WTC11 (cell line): ENCODE data around the gene ATG7. TPM values are rescaled to one million over a fixed set of nuclear protein-coding genes. Genes with fewer than 3 reads are reported as not detected.

Source experiments
- ATAC-seq: fragments of 200-7000 bp; cut with Tn5 transposase; 2 replicates; pipeline ENCODE4 v1.10.0; 2021; ENCODE audit warnings: mild to moderate bottlenecking, moderate library complexity
- CTCF ChIA-PET: fragments of 300-600 bp; sonication (Branson Sonifier 250); formaldehyde crosslinking; loops from one replicate; lab custom pipeline; 2021; ENCODE audit warnings: antibody characterized with exemption; lab: Charles Lee
- POLR2A ChIA-PET: fragments of 350-600 bp; sonication (Branson Sonifier 250); formaldehyde crosslinking; loops from one replicate; lab custom pipeline; 2021; ENCODE audit warnings: antibody characterized with exemption; lab: Charles Lee
- DNase-seq: peaks from one replicate; pipeline ENCODE4 v3.0.0; 2021; ENCODE audit warnings: low spot score
- H3K27ac Mint-ChIP-seq: 2 replicates; pipeline ENCODE4 v1.8.0; 2021; ENCODE audit warnings: mixed read lengths
- H3K27me3 Mint-ChIP-seq: 2 replicates; pipeline ENCODE4 v1.8.0; 2021; ENCODE audit warnings: low read depth, mild to moderate bottlenecking, moderate library complexity, mixed read lengths
- H3K36me3 Mint-ChIP-seq: 2 replicates; pipeline ENCODE4 v1.8.0; 2021; ENCODE audit warnings: mixed read lengths
- H3K4me1 Mint-ChIP-seq: 2 replicates; pipeline ENCODE4 v1.8.0; 2022; ENCODE audit warnings: mixed read lengths
- H3K4me3 Mint-ChIP-seq: 2 replicates; pipeline ENCODE4 v1.8.0; 2021; ENCODE audit warnings: mild to moderate bottlenecking, moderate library complexity, mixed read lengths
- H3K9me3 Mint-ChIP-seq: 2 replicates; pipeline ENCODE4 v1.8.0; 2021; ENCODE audit warnings: mixed read lengths
- ATF1 ChIP-seq: sonication (generic); formaldehyde crosslinking; IDR thresholded peaks from 2 replicates; pipeline ENCODE4 v1.8.1; 2023; ENCODE audit warnings: mild to moderate bottlenecking, moderate library complexity, missing genetic modification reagents
- E2F4 ChIP-seq: sonication (generic); formaldehyde crosslinking; IDR thresholded peaks from 2 replicates; pipeline ENCODE4 v1.8.1; 2022; ENCODE audit warnings: low read depth, mild to moderate bottlenecking, moderate library complexity, missing genetic modification reagents, borderline replicate concordance
- E2F5 ChIP-seq: sonication (generic); formaldehyde crosslinking; IDR thresholded peaks from 2 replicates; pipeline ENCODE4 v1.8.1; 2022; ENCODE audit warnings: mild to moderate bottlenecking, moderate library complexity, missing genetic modification reagents
- ELF4 ChIP-seq: sonication (generic); formaldehyde crosslinking; IDR thresholded peaks from 2 replicates; pipeline ENCODE4 v1.8.1; 2022; ENCODE audit warnings: low read depth, mild to moderate bottlenecking, moderate library complexity, missing genetic modification reagents
- ESRRA ChIP-seq: sonication (generic); formaldehyde crosslinking; IDR thresholded peaks from 2 replicates; pipeline ENCODE4 v1.8.1; 2022; ENCODE audit warnings: mild to moderate bottlenecking, missing genetic modification reagents, borderline replicate concordance
- GABPB1 ChIP-seq: sonication (generic); formaldehyde crosslinking; IDR thresholded peaks from 2 replicates; pipeline ENCODE4 v1.8.1; 2023; ENCODE audit warnings: mild to moderate bottlenecking, missing genetic modification reagents
- GTF2I ChIP-seq: fragments of 250-450 bp; sonication (Bioruptor Pico); conservative IDR thresholded peaks from 2 replicates; pipeline ENCODE4 v1.4.0; 2021; ENCODE audit warnings: mild to moderate bottlenecking
- IRF2 ChIP-seq: sonication (generic); formaldehyde crosslinking; IDR thresholded peaks from 2 replicates; pipeline ENCODE4 v1.8.0; 2022; ENCODE audit warnings: low read depth, missing genetic modification reagents, borderline replicate concordance
- JUN ChIP-seq: sonication (generic); formaldehyde crosslinking; IDR thresholded peaks from 2 replicates; pipeline ENCODE4 v1.8.0; 2023; ENCODE audit warnings: mild to moderate bottlenecking, missing genetic modification reagents
- KAT7 ChIP-seq: sonication (generic); formaldehyde crosslinking; IDR thresholded peaks from 2 replicates; pipeline ENCODE4 v1.8.1; 2023; ENCODE audit warnings: missing genetic modification reagents, mild to moderate bottlenecking, borderline replicate concordance
- MAX ChIP-seq: sonication (generic); formaldehyde crosslinking; IDR thresholded peaks from 2 replicates; pipeline ENCODE4 v1.8.0; 2022; ENCODE audit warnings: mild to moderate bottlenecking, missing genetic modification reagents
- MLX ChIP-seq: sonication (generic); formaldehyde crosslinking; IDR thresholded peaks from 2 replicates; pipeline ENCODE4 v1.8.1; 2023; ENCODE audit warnings: mild to moderate bottlenecking, missing genetic modification reagents, moderate library complexity
- NFATC4 ChIP-seq: fragments of 250-450 bp; sonication (Bioruptor Pico); IDR thresholded peaks from 2 replicates; pipeline ENCODE4 v1.9.0; 2021; ENCODE audit warnings: mild to moderate bottlenecking
- NR1H2 ChIP-seq: sonication (generic); formaldehyde crosslinking; IDR thresholded peaks from 2 replicates; pipeline ENCODE4 v1.9.0; 2021; ENCODE audit warnings: mild to moderate bottlenecking, moderate library complexity, missing genetic modification reagents
- TP53 ChIP-seq: sonication (generic); formaldehyde crosslinking; IDR thresholded peaks from 2 replicates; pipeline ENCODE4 v1.8.1; 2023; ENCODE audit warnings: mild to moderate bottlenecking, missing genetic modification reagents
- ZNF138 ChIP-seq: sonication (generic); formaldehyde crosslinking; conservative IDR thresholded peaks from 2 replicates; pipeline ENCODE4 v1.8.1; 2022; ENCODE audit warnings: mild to moderate bottlenecking, moderate library complexity, missing genetic modification reagents
- ZNF263 ChIP-seq: sonication (generic); formaldehyde crosslinking; IDR thresholded peaks from 2 replicates; pipeline ENCODE4 v1.8.1; 2022; ENCODE audit warnings: low read depth, mild to moderate bottlenecking, moderate library complexity, missing genetic modification reagents
- ZNF396 ChIP-seq: fragments of 250-450 bp; sonication (Bioruptor Pico); IDR thresholded peaks from 2 replicates; pipeline ENCODE4 v1.8.0; 2021; ENCODE audit warnings: mild to moderate bottlenecking, moderate library complexity, borderline replicate concordance
- total RNA-seq: library from RNA; stranded (reverse); gene quantifications from 3 replicates; pipeline ENCODE4 v1.2.3, GENCODE V29; 2021
- TF ChIP-seq, protein P1 (sequence below): sonication (generic); formaldehyde crosslinking; IDR thresholded peaks from 2 replicates; pipeline ENCODE4 v1.8.1; 2023; ENCODE audit warnings: mild to moderate bottlenecking, missing genetic modification reagents
- TF ChIP-seq, protein P2 (sequence below): sonication (generic); formaldehyde crosslinking; IDR thresholded peaks from 2 replicates; pipeline ENCODE4 v1.8.1; 2023; ENCODE audit warnings: mild to moderate bottlenecking, moderate library complexity, missing genetic modification reagents
- TF ChIP-seq, protein P3 (sequence below): fragments of 250-450 bp; sonication (Bioruptor Pico); IDR thresholded peaks from 2 replicates; pipeline ENCODE4 v2.1.2; 2022; ENCODE audit warnings: mild to moderate bottlenecking, moderate library complexity
- TF ChIP-seq, protein P4 (sequence below): fragments of 250-450 bp; sonication (Bioruptor Pico); IDR thresholded peaks from 2 replicates; pipeline ENCODE4 v1.9.0; 2021; ENCODE audit warnings: mild to moderate bottlenecking
- TF ChIP-seq, protein P5 (sequence below): sonication (generic); formaldehyde crosslinking; IDR thresholded peaks from 2 replicates; pipeline ENCODE4 v1.8.1; 2022; ENCODE audit warnings: mild to moderate bottlenecking, missing genetic modification reagents, moderate library complexity, borderline replicate concordance

Gene ATG7
- total RNA-seq, 1 experiment from 2014 or later = 17.5 TPM

DNA sequence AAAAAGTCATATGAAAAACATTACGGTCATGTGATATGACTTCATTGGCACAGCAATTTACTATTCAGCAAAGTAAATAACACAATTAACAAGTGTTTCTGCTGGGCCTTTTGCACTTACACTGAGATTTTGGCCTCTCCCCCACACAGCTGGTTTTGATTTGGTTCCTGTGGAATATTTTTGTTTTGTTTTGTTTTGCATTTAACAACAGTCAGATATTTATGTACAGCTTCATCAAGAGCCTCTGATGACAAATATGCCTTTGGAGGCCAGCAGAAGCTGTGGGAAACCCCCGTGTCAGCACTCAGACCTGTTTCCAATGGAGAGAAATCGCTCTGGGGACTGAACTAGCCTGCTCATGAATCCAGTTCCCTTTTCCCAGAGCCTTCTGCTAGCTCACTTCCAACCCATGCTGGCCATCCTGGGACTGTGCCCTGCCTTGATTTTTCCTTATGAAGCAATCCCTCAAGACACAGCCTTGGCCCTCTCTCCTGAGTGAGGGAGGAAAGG lies 161.9 kb downstream of the ATG7 start:
- no peak overlapping the region for H3K27ac Mint-ChIP-seq
- POLR2A ChIA-PET = no interaction called here

GRCh38 chr3:11434563-11435096 lies 162.4 kb downstream of the ATG7 start:
- no peaks in the 10 kb centered on the region for H3K9me3 Mint-ChIP-seq
- CTCF ChIA-PET = no interaction called here
- DNase-seq (no peak), ATAC-seq (no peak)
- no peaks in the 10 kb centered on the region for H3K27me3 Mint-ChIP-seq
- no peaks in the 10 kb centered on the region for H3K36me3 Mint-ChIP-seq
- POLR2A ChIA-PET = no interaction called here
- H3K4me1 Mint-ChIP-seq = peaks cover 3% of the 10 kb centered on the region; the same call in 1 of the 2 replicates
- no peak overlapping the region for H3K27ac Mint-ChIP-seq
- no peak overlapping the region for H3K4me3 Mint-ChIP-seq
- TF ChIP-seq TP53 (CRISPR knock-in tag) (no peak), E2F5 (CRISPR knock-in tag) (no peak), ZNF396 (CRISPR knock-in tag) (no peak), ZNF263 (no peak), ATF1 (CRISPR knock-in tag) (no peak), GTF2I (CRISPR knock-in tag) (no peak), KAT7 (no peak), ZNF138 (no peak), IRF2 (no peak)
- TF ChIP-seq, protein P1, sequence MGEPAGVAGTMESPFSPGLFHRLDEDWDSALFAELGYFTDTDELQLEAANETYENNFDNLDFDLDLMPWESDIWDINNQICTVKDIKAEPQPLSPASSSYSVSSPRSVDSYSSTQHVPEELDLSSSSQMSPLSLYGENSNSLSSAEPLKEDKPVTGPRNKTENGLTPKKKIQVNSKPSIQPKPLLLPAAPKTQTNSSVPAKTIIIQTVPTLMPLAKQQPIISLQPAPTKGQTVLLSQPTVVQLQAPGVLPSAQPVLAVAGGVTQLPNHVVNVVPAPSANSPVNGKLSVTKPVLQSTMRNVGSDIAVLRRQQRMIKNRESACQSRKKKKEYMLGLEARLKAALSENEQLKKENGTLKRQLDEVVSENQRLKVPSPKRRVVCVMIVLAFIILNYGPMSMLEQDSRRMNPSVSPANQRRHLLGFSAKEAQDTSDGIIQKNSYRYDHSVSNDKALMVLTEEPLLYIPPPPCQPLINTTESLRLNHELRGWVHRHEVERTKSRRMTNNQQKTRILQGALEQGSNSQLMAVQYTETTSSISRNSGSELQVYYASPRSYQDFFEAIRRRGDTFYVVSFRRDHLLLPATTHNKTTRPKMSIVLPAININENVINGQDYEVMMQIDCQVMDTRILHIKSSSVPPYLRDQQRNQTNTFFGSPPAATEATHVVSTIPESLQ = no peak
- TF ChIP-seq, protein P2, sequence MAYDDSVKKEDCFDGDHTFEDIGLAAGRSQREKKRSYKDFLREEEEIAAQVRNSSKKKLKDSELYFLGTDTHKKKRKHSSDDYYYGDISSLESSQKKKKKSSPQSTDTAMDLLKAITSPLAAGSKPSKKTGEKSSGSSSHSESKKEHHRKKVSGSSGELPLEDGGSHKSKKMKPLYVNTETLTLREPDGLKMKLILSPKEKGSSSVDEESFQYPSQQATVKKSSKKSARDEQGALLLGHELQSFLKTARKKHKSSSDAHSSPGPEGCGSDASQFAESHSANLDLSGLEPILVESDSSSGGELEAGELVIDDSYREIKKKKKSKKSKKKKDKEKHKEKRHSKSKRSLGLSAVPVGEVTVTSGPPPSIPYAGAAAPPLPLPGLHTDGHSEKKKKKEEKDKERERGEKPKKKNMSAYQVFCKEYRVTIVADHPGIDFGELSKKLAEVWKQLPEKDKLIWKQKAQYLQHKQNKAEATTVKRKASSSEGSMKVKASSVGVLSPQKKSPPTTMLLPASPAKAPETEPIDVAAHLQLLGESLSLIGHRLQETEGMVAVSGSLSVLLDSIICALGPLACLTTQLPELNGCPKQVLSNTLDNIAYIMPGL (CRISPR knock-in tag) = no peak
- TF ChIP-seq, protein P3, sequence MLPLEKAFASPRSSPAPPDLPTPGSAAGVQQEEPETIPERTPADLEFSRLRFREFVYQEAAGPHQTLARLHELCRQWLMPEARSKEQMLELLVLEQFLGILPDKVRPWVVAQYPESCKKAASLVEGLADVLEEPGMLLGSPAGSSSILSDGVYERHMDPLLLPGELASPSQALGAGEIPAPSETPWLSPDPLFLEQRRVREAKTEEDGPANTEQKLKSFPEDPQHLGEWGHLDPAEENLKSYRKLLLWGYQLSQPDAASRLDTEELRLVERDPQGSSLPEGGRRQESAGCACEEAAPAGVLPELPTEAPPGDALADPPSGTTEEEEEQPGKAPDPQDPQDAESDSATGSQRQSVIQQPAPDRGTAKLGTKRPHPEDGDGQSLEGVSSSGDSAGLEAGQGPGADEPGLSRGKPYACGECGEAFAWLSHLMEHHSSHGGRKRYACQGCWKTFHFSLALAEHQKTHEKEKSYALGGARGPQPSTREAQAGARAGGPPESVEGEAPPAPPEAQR (CRISPR knock-in tag) = no peak
- TF ChIP-seq, protein P4, sequence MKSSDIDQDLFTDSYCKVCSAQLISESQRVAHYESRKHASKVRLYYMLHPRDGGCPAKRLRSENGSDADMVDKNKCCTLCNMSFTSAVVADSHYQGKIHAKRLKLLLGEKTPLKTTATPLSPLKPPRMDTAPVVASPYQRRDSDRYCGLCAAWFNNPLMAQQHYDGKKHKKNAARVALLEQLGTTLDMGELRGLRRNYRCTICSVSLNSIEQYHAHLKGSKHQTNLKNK (CRISPR knock-in tag) = no peak
- TF ChIP-seq, protein P5, sequence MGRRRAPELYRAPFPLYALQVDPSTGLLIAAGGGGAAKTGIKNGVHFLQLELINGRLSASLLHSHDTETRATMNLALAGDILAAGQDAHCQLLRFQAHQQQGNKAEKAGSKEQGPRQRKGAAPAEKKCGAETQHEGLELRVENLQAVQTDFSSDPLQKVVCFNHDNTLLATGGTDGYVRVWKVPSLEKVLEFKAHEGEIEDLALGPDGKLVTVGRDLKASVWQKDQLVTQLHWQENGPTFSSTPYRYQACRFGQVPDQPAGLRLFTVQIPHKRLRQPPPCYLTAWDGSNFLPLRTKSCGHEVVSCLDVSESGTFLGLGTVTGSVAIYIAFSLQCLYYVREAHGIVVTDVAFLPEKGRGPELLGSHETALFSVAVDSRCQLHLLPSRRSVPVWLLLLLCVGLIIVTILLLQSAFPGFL (CRISPR knock-in tag) = no peak

More for the DNA sequence above, 161.9 kb downstream of the ATG7 start:
- Mint-ChIP-seq H3K4me1 (peaks cover 3% of the 10 kb centered on the region; the same call in 1 of the 2 replicates), H3K9me3 (no peaks in the 10 kb centered on the region), H3K36me3 (no peaks in the 10 kb centered on the region), H3K4me3 (no peak overlapping the region), H3K27me3 (no peaks in the 10 kb centered on the region)
- CTCF ChIA-PET = no interaction called here
- ATAC-seq (no peak), DNase-seq (no peak)
- TF ChIP-seq NR1H2 (CRISPR knock-in tag) = no peak
- no peak for TF ChIP-seq ZNF263
- TF ChIP-seq ESRRA (CRISPR knock-in tag) = no peak
- no peak for TF ChIP-seq JUN
- no peak for TF ChIP-seq MLX (CRISPR knock-in tag)
- TF ChIP-seq MAX (CRISPR knock-in tag) = no peak
- TF ChIP-seq KAT7 = no peak
- TF ChIP-seq ELF4 = no peak
- TF ChIP-seq E2F4 (CRISPR knock-in tag) = no peak
- TF ChIP-seq NFATC4 (CRISPR knock-in tag) = no peak
- TF ChIP-seq GABPB1 (CRISPR knock-in tag) = no peak
- TF ChIP-seq ZNF138 = no peak
